Measurements from ENCODE around the gene GSTO1. TPM values are rescaled to one million over a fixed set of nuclear protein-coding genes. Genes with fewer than 3 reads are reported as not detected.
"Not testable (repeated sequence)": the region's sequence is repeated elsewhere in the genome, so short reads cannot be mapped to it uniquely, and the experiment has no call there.

GSTO1 gene
- total and polyA plus RNA-seq, 11 donors: 194 to 699 (median 224) TPM

- peaks cover 0 to 7% (median 0%) of the 10 kb centered on the region in 9 donors for H3K27me3 ChIP-seq
- TF ChIP-seq CTCF (IDR thresholded peaks at IDR 0.05): no peak
- DNase-seq (no peak), ATAC-seq (no peak)
- no peaks in the 10 kb centered on the region for H3K36me3 ChIP-seq
- intact Hi-C loops (cut with DNase I): loop anchor here in 1 of 10 donors (5.0 kb wide), 1 partner anchor 113 kb away; the partner anchor contains the start of gene SFR1
- H3K9me3 ChIP-seq: peaks cover 0 to 9% (median 0%) of the 10 kb centered on the region in 12 donors
- no peak overlapping the region for H3K27ac ChIP-seq
- WGBS, 4 donors: 74 to 82% (median 81%) methylated on average over 1 of the region's 1 CpG
- no peak overlapping the region for H3K4me3 ChIP-seq
- peaks cover 0 to 11% (median 5%) of the 10 kb centered on the region in 12 donors for H3K4me1 ChIP-seq
These were observed 19.8 kb upstream of the GSTO1 start for GRCh38 chr10:104234934-104235333.

GRCh38 chr10:104235801-104236200 is 18.9 kb upstream of the GSTO1 start:
- 70 to 84% (median 82%) methylated on average over 3 of the region's 3 CpGs for WGBS, 4 donors
- H3K4me3 ChIP-seq: no peak overlapping the region
- H3K36me3 ChIP-seq: no peaks in the 10 kb centered on the region
- H3K27ac ChIP-seq: no peak overlapping the region
- H3K27me3 ChIP-seq: peaks cover 0 to 7% (median 0%) of the 10 kb centered on the region in 9 donors
- peaks cover 0 to 11% (median 5%) of the 10 kb centered on the region in 12 donors for H3K4me1 ChIP-seq
- ATAC-seq (no peak), DNase-seq (no peak)
- H3K9me3 ChIP-seq: peaks cover 0 to 9% (median 0%) of the 10 kb centered on the region in 12 donors
- intact Hi-C loops (cut with DNase I): loop anchor here in 1 of 10 donors (2.0 kb wide), 1 partner anchor 33 kb away; the partner anchor contains the start of gene GSTO2
- TF ChIP-seq POLR2A (IDR thresholded peaks at IDR 0.05): no peak
- TF ChIP-seq CTCF (IDR thresholded peaks at IDR 0.05): no peak

GRCh38 chr10:104240078-104240477 is 14.6 kb upstream of the GSTO1 start:
- TF ChIP-seq CTCF (IDR thresholded peaks at IDR 0.05) (no peak), POLR2A (IDR thresholded peaks at IDR 0.05) (no peak)
- H3K36me3 ChIP-seq: no peaks in the 10 kb centered on the region
- peaks cover 0 to 6% (median 0%) of the 10 kb centered on the region in 9 donors for H3K27me3 ChIP-seq
- intact Hi-C loops (cut with DNase I): no loop called here
- peaks cover 0 to 2% (median 0%) of the 10 kb centered on the region in 12 donors for H3K9me3 ChIP-seq
- ATAC-seq (no peak), DNase-seq (no peak)
- H3K4me1 ChIP-seq: no peaks in the 10 kb centered on the region
- 64 to 73% (median 66%) methylated on average over 2 of the region's 2 CpGs for WGBS, 4 donors
- no peak overlapping the region for H3K4me3 ChIP-seq
- H3K27ac ChIP-seq: no peak overlapping the region

- Histone ChIP-seq H3K4me1 (peaks cover 0 to 14% (median 0%) of the 10 kb centered on the region in 12 donors), H3K9me3 (peaks cover 0 to 6% (median 0%) of the 10 kb centered on the region in 12 donors), H3K4me3 (no peak overlapping the region), H3K36me3 (no peaks in the 10 kb centered on the region), H3K27me3 (peaks cover 0 to 6% (median 0%) of the 10 kb centered on the region in 9 donors), H3K27ac (no peak overlapping the region)
- DNase-seq (no peak), ATAC-seq (no peak)
- TF ChIP-seq CTCF (IDR thresholded peaks at IDR 0.05): no peak
- no peak for TF ChIP-seq POLR2A (IDR thresholded peaks at IDR 0.05)
- intact Hi-C loops (cut with DNase I): no loop called here
These were observed 12.1 kb upstream of the GSTO1 start for GRCh38 chr10:104242545-104242944.

GRCh38 chr10:104243009-104243408 is 11.7 kb upstream of the GSTO1 start:
- H3K36me3 ChIP-seq; H3K9me3 ChIP-seq; H3K27me3 ChIP-seq; H3K27ac ChIP-seq; H3K4me3 ChIP-seq; intact Hi-C loops (cut with DNase I); ATAC-seq; DNase-seq: not testable (repeated sequence)
- WGBS, 4 donors: 77 to 83% (median 80%) methylated on average over 3 of the region's 3 CpGs
- peaks cover 0 to 17% (median 0%) of the 10 kb centered on the region in 12 donors for H3K4me1 ChIP-seq

All from heart left ventricle (tissue), 16 donors.